GM21717 (cell line): ENCODE results near the gene DCAF15.
"Not testable (repeated sequence)": the region's sequence is repeated elsewhere in the genome, so short reads cannot be mapped to it uniquely, and the experiment has no call there.

ENCODE experiments used
- ATAC-seq: cut with Tn5 transposase; IDR thresholded peaks from one replicate; pipeline ENCODE4 v1.9.1; 2021; ENCODE audit warnings: mild to moderate bottlenecking, moderate library complexity; ENCODE audit not compliant: unreplicated experiment

The DCAF15 gene

GRCh38 chr19:13952154-13952930, at the start of gene DCAF15:
Gene DCAF15, plus strand, starts transcription at chr19:13952509. Its CDS starts 4 bp downstream, at chr19:13952513.
- peak; percentile 88 for ATAC-seq

- ATAC-seq, result no peak
These were observed 49.2 kb upstream of the DCAF15 start for GRCh38 chr19:13902993-13903555.

- ATAC-seq, result peak; percentile 81
These were observed 46.4 kb upstream of the DCAF15 start, which contains the start of the genes BRME1 and CC2D1A for GRCh38 chr19:13905634-13906520. Gene BRME1, minus strand, starts transcription at chr19:13906117. Its CDS starts 1,225 bp downstream, at chr19:13904892. Gene CC2D1A, plus strand, starts transcription at chr19:13906201. Its CDS starts 241 bp downstream, at chr19:13906442.

GRCh38 chr19:13906521-13906904, 45.8 kb upstream of the DCAF15 start:
- ATAC-seq, result no peak

- no peak for ATAC-seq
These were observed 45.4 kb upstream of the DCAF15 start for GRCh38 chr19:13906910-13907309.

GRCh38 chr19:13908674-13909073, 43.6 kb upstream of the DCAF15 start:
- ATAC-seq, result no peak

- no peak for ATAC-seq
These were observed 42.9 kb upstream of the DCAF15 start for GRCh38 chr19:13909430-13909829.

GRCh38 chr19:13913352-13913751, 39.0 kb upstream of the DCAF15 start:
- no peak for ATAC-seq

GRCh38 chr19:13914777-13915176, 37.5 kb upstream of the DCAF15 start:
- ATAC-seq, result no peak

- ATAC-seq, result no peak
These were observed 34.4 kb upstream of the DCAF15 start for GRCh38 chr19:13917888-13918406.

- no peak for ATAC-seq
These were observed 33.4 kb upstream of the DCAF15 start for GRCh38 chr19:13918726-13919411.

- ATAC-seq, result no peak
These were observed 31.8 kb upstream of the DCAF15 start for GRCh38 chr19:13920524-13920923.

GRCh38 chr19:13920940-13921747, 31.2 kb upstream of the DCAF15 start:
- no peak for ATAC-seq

GRCh38 chr19:13922118-13922517, 30.2 kb upstream of the DCAF15 start:
- ATAC-seq, result not testable (repeated sequence)

GRCh38 chr19:13923194-13923987, 28.9 kb upstream of the DCAF15 start:
- no peak for ATAC-seq

GRCh38 chr19:13926010-13926409, 26.3 kb upstream of the DCAF15 start:
- no peak for ATAC-seq

GRCh38 chr19:13926715-13927114, 25.6 kb upstream of the DCAF15 start:
- ATAC-seq, result no peak

GRCh38 chr19:13929340-13929739, 23.0 kb upstream of the DCAF15 start:
- ATAC-seq, result no peak

GRCh38 chr19:13929956-13930355, 22.4 kb upstream of the DCAF15 start:
- no peak for ATAC-seq
